OCI-LY1 (cell line): Measurements from ENCODE around the gene CHIT1.

Experiments used
- CTCF ChIP-seq: fragments of 200-600 bp; sonication (generic), shearing (Covaris generic); IDR thresholded peaks from 2 replicates; pipeline ENCODE4 v1.5.1; 2017; ENCODE audit warnings: mild to moderate bottlenecking, antibody characterized with exemption, low read length, moderate library complexity, mixed read lengths
- EZH2 ChIP-seq: fragments of 200-600 bp; sonication (generic), shearing (Covaris generic); IDR thresholded peaks from 2 replicates; pipeline ENCODE4 v1.8.0; 2017; ENCODE audit warnings: borderline replicate concordance, mixed run types, mild to moderate bottlenecking, antibody characterized with exemption, low read length, moderate library complexity, mixed read lengths

- TF ChIP-seq CTCF (no peak), EZH2 (no peak)
Measured at GRCh38 chr1:203217139-203217655, 12.3 kb downstream of the CHIT1 start.
